ENCODE measurements around the gene THADA.

Gene THADA

GRCh38 chr2:43593254-43593653 lies 2.6 kb downstream of the THADA start:
- Histone ChIP-seq H3K9ac (ENCODE audit: low read depth, low read length) (no peak overlapping the region), H3K27ac (ENCODE audit: low read length) (no peak overlapping the region), H3K4me3 (ENCODE audit: low read length) (no peak overlapping the region)

GRCh38 chr2:43592443-43592842 lies 3.4 kb downstream of the THADA start:
- H3K4me3 ChIP-seq (ENCODE audit: low read length): no peak overlapping the region
- H3K4me1 ChIP-seq (ENCODE audit: insufficient read depth, low read length): peaks cover 5% of the 10 kb centered on the region; the same call in 1 of the 2 replicates
- H3K9ac ChIP-seq (ENCODE audit: low read depth, low read length): no peak overlapping the region
- H3K9me3 ChIP-seq (ENCODE audit: insufficient read depth, low read depth, low read length): no peaks in the 10 kb centered on the region
- peaks cover 45% of the 10 kb centered on the region for H3K36me3 ChIP-seq (ENCODE audit: insufficient read depth, low read depth, low read length)
- no peak overlapping the region for H3K27ac ChIP-seq (ENCODE audit: low read length)
- H3K27me3 ChIP-seq (ENCODE audit: insufficient read depth, low read length): no peaks in the 10 kb centered on the region

More at GRCh38 chr2:43593254-43593653, 2.6 kb downstream of the THADA start:
- peaks cover 5% of the 10 kb centered on the region; the same call in 1 of the 2 replicates for H3K4me1 ChIP-seq (ENCODE audit: insufficient read depth, low read length)
- no peaks in the 10 kb centered on the region for H3K9me3 ChIP-seq (ENCODE audit: insufficient read depth, low read depth, low read length)
- no peaks in the 10 kb centered on the region for H3K27me3 ChIP-seq (ENCODE audit: insufficient read depth, low read length)
- peaks cover 39% of the 10 kb centered on the region for H3K36me3 ChIP-seq (ENCODE audit: insufficient read depth, low read depth, low read length)

GRCh38 chr2:43585708-43586107 lies 10.1 kb downstream of the THADA start:
- Histone ChIP-seq H3K4me3 (ENCODE audit: low read length) (no peak overlapping the region), H3K27ac (ENCODE audit: low read length) (no peak overlapping the region), H3K9me3 (ENCODE audit: insufficient read depth, low read depth, low read length) (no peaks in the 10 kb centered on the region), H3K36me3 (ENCODE audit: insufficient read depth, low read depth, low read length) (peaks cover 85% of the 10 kb centered on the region), H3K9ac (ENCODE audit: low read depth, low read length) (no peak overlapping the region), H3K4me1 (ENCODE audit: insufficient read depth, low read length) (no peaks in the 10 kb centered on the region), H3K27me3 (ENCODE audit: insufficient read depth, low read length) (no peaks in the 10 kb centered on the region)

GRCh38 chr2:43579275-43579981 lies 16.4 kb downstream of the THADA start:
- Histone ChIP-seq H3K9me3 (ENCODE audit: insufficient read depth, low read depth, low read length) (no peaks in the 10 kb centered on the region), H3K4me1 (ENCODE audit: insufficient read depth, low read length) (no peaks in the 10 kb centered on the region), H3K36me3 (ENCODE audit: insufficient read depth, low read depth, low read length) (peaks cover 77% of the 10 kb centered on the region), H3K27me3 (ENCODE audit: insufficient read depth, low read length) (no peaks in the 10 kb centered on the region), H3K4me3 (ENCODE audit: low read length) (no peak overlapping the region), H3K9ac (ENCODE audit: low read depth, low read length) (no peak overlapping the region), H3K27ac (ENCODE audit: low read length) (no peak overlapping the region)

- Histone ChIP-seq H3K27me3 (ENCODE audit: insufficient read depth, low read length) (no peaks in the 10 kb centered on the region), H3K27ac (ENCODE audit: low read length) (no peak overlapping the region), H3K36me3 (ENCODE audit: insufficient read depth, low read depth, low read length) (peaks cover 81% of the 10 kb centered on the region), H3K4me1 (ENCODE audit: insufficient read depth, low read length) (no peaks in the 10 kb centered on the region), H3K4me3 (ENCODE audit: low read length) (no peak overlapping the region), H3K9ac (ENCODE audit: low read depth, low read length) (no peak overlapping the region), H3K9me3 (ENCODE audit: insufficient read depth, low read depth, low read length) (no peaks in the 10 kb centered on the region)
Observed at GRCh38 chr2:43576981-43577892, 18.6 kb downstream of the THADA start.

GRCh38 chr2:43572244-43572643 lies 23.6 kb downstream of the THADA start:
- H3K36me3 ChIP-seq (ENCODE audit: insufficient read depth, low read depth, low read length): peaks cover 80% of the 10 kb centered on the region
- no peaks in the 10 kb centered on the region for H3K9me3 ChIP-seq (ENCODE audit: insufficient read depth, low read depth, low read length)
- H3K9ac ChIP-seq (ENCODE audit: low read depth, low read length): no peak overlapping the region
- no peak overlapping the region for H3K4me3 ChIP-seq (ENCODE audit: low read length)
- no peaks in the 10 kb centered on the region for H3K27me3 ChIP-seq (ENCODE audit: insufficient read depth, low read length)
- H3K27ac ChIP-seq (ENCODE audit: low read length): no peak overlapping the region
- H3K4me1 ChIP-seq (ENCODE audit: insufficient read depth, low read length): no peaks in the 10 kb centered on the region

- Histone ChIP-seq H3K9ac (ENCODE audit: low read depth, low read length) (no peak overlapping the region), H3K36me3 (ENCODE audit: insufficient read depth, low read depth, low read length) (peaks cover 67% of the 10 kb centered on the region)
Observed at GRCh38 chr2:43569921-43570320, 25.9 kb downstream of the THADA start.

GRCh38 chr2:43568228-43568627 lies 27.6 kb downstream of the THADA start:
- no peak overlapping the region for H3K4me3 ChIP-seq (ENCODE audit: low read length)
- no peaks in the 10 kb centered on the region for H3K9me3 ChIP-seq (ENCODE audit: insufficient read depth, low read depth, low read length)
- H3K27me3 ChIP-seq (ENCODE audit: insufficient read depth, low read length): no peaks in the 10 kb centered on the region
- H3K9ac ChIP-seq (ENCODE audit: low read depth, low read length): no peak overlapping the region
- H3K36me3 ChIP-seq (ENCODE audit: insufficient read depth, low read depth, low read length): peaks cover 65% of the 10 kb centered on the region
- no peak overlapping the region for H3K27ac ChIP-seq (ENCODE audit: low read length)
- H3K4me1 ChIP-seq (ENCODE audit: insufficient read depth, low read length): peaks cover 4% of the 10 kb centered on the region; the same call in 1 of the 2 replicates

More at GRCh38 chr2:43569921-43570320, 25.9 kb downstream of the THADA start:
- no peaks in the 10 kb centered on the region for H3K27me3 ChIP-seq (ENCODE audit: insufficient read depth, low read length)
- H3K27ac ChIP-seq (ENCODE audit: low read length): no peak overlapping the region
- no peak overlapping the region for H3K4me3 ChIP-seq (ENCODE audit: low read length)
- no peaks in the 10 kb centered on the region for H3K4me1 ChIP-seq (ENCODE audit: insufficient read depth, low read length)
- H3K9me3 ChIP-seq (ENCODE audit: insufficient read depth, low read depth, low read length): no peaks in the 10 kb centered on the region

GRCh38 chr2:43566461-43566729 lies 29.4 kb downstream of the THADA start:
- no peaks in the 10 kb centered on the region for H3K9me3 ChIP-seq (ENCODE audit: insufficient read depth, low read depth, low read length)
- no peak overlapping the region for H3K4me3 ChIP-seq (ENCODE audit: low read length)
- peaks cover 56% of the 10 kb centered on the region for H3K36me3 ChIP-seq (ENCODE audit: insufficient read depth, low read depth, low read length)
- H3K9ac ChIP-seq (ENCODE audit: low read depth, low read length): no peak overlapping the region
- peaks cover 4% of the 10 kb centered on the region; the same call in 1 of the 2 replicates for H3K4me1 ChIP-seq (ENCODE audit: insufficient read depth, low read length)
- H3K27me3 ChIP-seq (ENCODE audit: insufficient read depth, low read length): no peaks in the 10 kb centered on the region
- no peak overlapping the region for H3K27ac ChIP-seq (ENCODE audit: low read length)

- Histone ChIP-seq H3K36me3 (ENCODE audit: insufficient read depth, low read depth, low read length) (peaks cover 53% of the 10 kb centered on the region), H3K4me1 (ENCODE audit: insufficient read depth, low read length) (peaks cover 4% of the 10 kb centered on the region; the same call in 1 of the 2 replicates), H3K4me3 (ENCODE audit: low read length) (no peak overlapping the region), H3K27ac (ENCODE audit: low read length) (no peak overlapping the region), H3K27me3 (ENCODE audit: insufficient read depth, low read length) (no peaks in the 10 kb centered on the region), H3K9me3 (ENCODE audit: insufficient read depth, low read depth, low read length) (no peaks in the 10 kb centered on the region), H3K9ac (ENCODE audit: low read depth, low read length) (no peak overlapping the region)
Observed at GRCh38 chr2:43563679-43564078, 32.2 kb downstream of the THADA start.

GRCh38 chr2:43560231-43560547 lies 35.6 kb downstream of the THADA start:
- H3K27ac ChIP-seq (ENCODE audit: low read length): no peak overlapping the region
- H3K4me3 ChIP-seq (ENCODE audit: low read length): no peak overlapping the region
- H3K27me3 ChIP-seq (ENCODE audit: insufficient read depth, low read length): no peaks in the 10 kb centered on the region
- H3K9me3 ChIP-seq (ENCODE audit: insufficient read depth, low read depth, low read length): no peaks in the 10 kb centered on the region
- H3K9ac ChIP-seq (ENCODE audit: low read depth, low read length): no peak overlapping the region
- peaks cover 65% of the 10 kb centered on the region for H3K36me3 ChIP-seq (ENCODE audit: insufficient read depth, low read depth, low read length)
- H3K4me1 ChIP-seq (ENCODE audit: insufficient read depth, low read length): peaks cover 4% of the 10 kb centered on the region; the same call in 1 of the 2 replicates

Data from iPS-20b (cell line).